GM23248 (cell line): ENCODE measurements around the gene PCBP3. TPM values are rescaled to one million over a fixed set of nuclear protein-coding genes. Genes with fewer than 3 reads are reported as not detected.

Experiments
- DNase-seq: peaks from one replicate; pipeline ENCODE4 v3.0.0-alpha.2; 2015
- H2AFZ ChIP-seq: fragments of 200-600 bp; sonication (generic); 2 replicates; pipeline ENCODE4 v1.6.1; 2016; ENCODE audit warnings: antibody characterized with exemption
- H3F3A ChIP-seq: fragments of 200-600 bp; sonication (generic); 2 replicates; pipeline ENCODE4 v1.6.1; 2016; ENCODE audit warnings: mild to moderate bottlenecking, antibody characterized with exemption, mixed run types; ENCODE audit not compliant: insufficient read depth
- H3K27ac ChIP-seq: fragments of 200-600 bp; sonication (generic); 2 replicates; pipeline ENCODE4 v1.5.1; 2016; ENCODE audit warnings: mild to moderate bottlenecking
- H3K27me3 ChIP-seq: fragments of 200-600 bp; sonication (generic); replicated peaks from 2 replicates; pipeline ENCODE4 v1.6.1; 2016; ENCODE audit warnings: mild to moderate bottlenecking; ENCODE audit not compliant: insufficient read depth
- H3K36me3 ChIP-seq: fragments of 200-600 bp; sonication (generic); 2 replicates; pipeline ENCODE4 v1.6.1; 2016; ENCODE audit warnings: low read depth, mild to moderate bottlenecking
- H3K4me1 ChIP-seq: fragments of 200-600 bp; sonication (generic); 2 replicates; pipeline ENCODE4 v1.6.1; 2016; ENCODE audit warnings: mild to moderate bottlenecking; ENCODE audit not compliant: insufficient read depth
- H3K4me2 ChIP-seq: fragments of 200-600 bp; sonication (generic); one replicate; pipeline ENCODE4 v1.6.1; 2016; ENCODE audit warnings: mild to moderate bottlenecking; ENCODE audit not compliant: unreplicated experiment
- H3K4me3 ChIP-seq: fragments of 200-600 bp; sonication (generic); 2 replicates; pipeline ENCODE4 v1.5.1; 2016; ENCODE audit warnings: mild to moderate bottlenecking
- H3K79me2 ChIP-seq: fragments of 200-600 bp; sonication (generic); 2 replicates; pipeline ENCODE4 v1.6.1; 2016; ENCODE audit warnings: mild to moderate bottlenecking; ENCODE audit not compliant: insufficient read depth
- H3K9ac ChIP-seq: fragments of 200-600 bp; sonication (generic); 2 replicates; pipeline ENCODE4 v1.6.1; 2016; ENCODE audit warnings: mild to moderate bottlenecking
- H3K9me2 ChIP-seq: fragments of 200-600 bp; sonication (generic); 2 replicates; pipeline ENCODE4 v1.6.1; 2016; ENCODE audit warnings: mixed run types, mild to moderate bottlenecking, moderate library complexity; ENCODE audit not compliant: insufficient read depth
- H3K9me3 ChIP-seq: fragments of 200-600 bp; sonication (generic); one replicate; pipeline ENCODE4 v1.6.1; 2017; ENCODE audit warnings: low read depth
- H4K20me1 ChIP-seq: fragments of 200-600 bp; sonication (generic); 2 replicates; pipeline ENCODE4 v1.6.0; 2016; ENCODE audit not compliant: insufficient read depth
- EZH2 ChIP-seq: fragments of 200-600 bp; sonication (generic); IDR thresholded peaks from 2 replicates; pipeline ENCODE4 v1.6.1; 2018; ENCODE audit warnings: antibody characterized with exemption, mild to moderate bottlenecking; ENCODE audit not compliant: insufficient read depth, poor library complexity, severe bottlenecking
- EZH2phosphoT487 ChIP-seq: fragments of 200-600 bp; sonication (generic); IDR thresholded peaks from 2 replicates; pipeline ENCODE4 v1.6.1; 2018; ENCODE audit warnings: antibody characterized with exemption, moderate library complexity, mild to moderate bottlenecking, low read depth; ENCODE audit not compliant: insufficient read depth
- WGBS, 2 experiments: methylation state at CpG; one replicate each; pipeline ENCODE4 v1.1.6; 2015 to 2017; ENCODE audit warnings: low lambda C conversion rate in 2 of 2, low coverage in 1 of 2; ENCODE audit errors: missing lambda C conversion rate in 2 of 2; 5-methylcytosine and 5-hydroxymethylcytosine counted together
- in situ Hi-C: fragments of 300-500 bp; cut with MboI; formaldehyde crosslinking; loops from 2 replicates; pipeline ENCODE4 v1.15.0; 2020
- polyA plus RNA-seq: library from polyadenylated mRNA; unstranded; fragments of >200 nt; fragmentation: Nextera tagmentation; extraction: Ambion mirVana; gene quantifications from 2 replicates; pipeline ENCODE4 v1.2.1, GENCODE V29; 2016
- total RNA-seq: library from RNA; depleted of rRNA; stranded (reverse); fragments of >200 nt; shearing (Covaris generic); gene quantifications from 2 replicates; pipeline ENCODE4 v1.2.3, GENCODE V29; 2014

The PCBP3 gene
- total and polyA plus RNA-seq, 2 experiments from 2014 or later = 0.32 to 1.3 TPM

DNA sequence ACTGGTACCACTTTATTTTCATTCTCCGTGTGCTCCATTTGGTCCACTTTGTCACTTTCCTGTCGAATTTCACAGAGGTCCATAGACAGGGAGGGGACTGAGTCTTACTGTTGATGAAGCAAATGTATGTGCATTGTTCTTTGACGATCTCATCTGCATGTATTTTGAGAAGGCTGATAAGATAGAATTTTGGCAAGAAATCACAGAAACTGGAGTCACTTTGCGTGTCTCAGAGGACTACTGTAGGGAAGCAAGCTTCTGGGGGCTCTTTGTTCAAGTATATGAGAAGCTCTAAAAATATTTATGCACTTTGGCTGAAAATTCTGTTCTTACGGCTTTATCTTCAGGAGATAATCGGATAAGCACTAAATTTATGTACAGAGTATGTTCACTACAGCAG lies 78.1 kb downstream of the PCBP3 start:
- no peak overlapping the region for H3K4me3 ChIP-seq
- H3K27ac ChIP-seq = no peak overlapping the region
- H3K9me3 ChIP-seq = no peaks in the 10 kb centered on the region
- H3K36me3 ChIP-seq = no peaks in the 10 kb centered on the region
- no peak overlapping the region for H2AFZ ChIP-seq
- no peak overlapping the region for H3K9ac ChIP-seq
- DNase-seq = no peak
- H3K9me2 ChIP-seq = no peaks in the 10 kb centered on the region
- TF ChIP-seq EZH2 (no peak), EZH2phosphoT487 (no peak)
- WGBS, 2 experiments = 77 to 81% methylated on average over 6 of the region's 6 CpGs
- H4K20me1 ChIP-seq = no peaks in the 10 kb centered on the region
- H3K4me2 ChIP-seq = no peak overlapping the region
- H3K79me2 ChIP-seq = no peaks in the 10 kb centered on the region
- no peaks in the 10 kb centered on the region for H3F3A ChIP-seq
- H3K4me1 ChIP-seq = no peaks in the 10 kb centered on the region
- H3K27me3 ChIP-seq = no peaks in the 10 kb centered on the region; the same call in 1 of the 2 replicates
- in situ Hi-C loops = no loop called here

DNA sequence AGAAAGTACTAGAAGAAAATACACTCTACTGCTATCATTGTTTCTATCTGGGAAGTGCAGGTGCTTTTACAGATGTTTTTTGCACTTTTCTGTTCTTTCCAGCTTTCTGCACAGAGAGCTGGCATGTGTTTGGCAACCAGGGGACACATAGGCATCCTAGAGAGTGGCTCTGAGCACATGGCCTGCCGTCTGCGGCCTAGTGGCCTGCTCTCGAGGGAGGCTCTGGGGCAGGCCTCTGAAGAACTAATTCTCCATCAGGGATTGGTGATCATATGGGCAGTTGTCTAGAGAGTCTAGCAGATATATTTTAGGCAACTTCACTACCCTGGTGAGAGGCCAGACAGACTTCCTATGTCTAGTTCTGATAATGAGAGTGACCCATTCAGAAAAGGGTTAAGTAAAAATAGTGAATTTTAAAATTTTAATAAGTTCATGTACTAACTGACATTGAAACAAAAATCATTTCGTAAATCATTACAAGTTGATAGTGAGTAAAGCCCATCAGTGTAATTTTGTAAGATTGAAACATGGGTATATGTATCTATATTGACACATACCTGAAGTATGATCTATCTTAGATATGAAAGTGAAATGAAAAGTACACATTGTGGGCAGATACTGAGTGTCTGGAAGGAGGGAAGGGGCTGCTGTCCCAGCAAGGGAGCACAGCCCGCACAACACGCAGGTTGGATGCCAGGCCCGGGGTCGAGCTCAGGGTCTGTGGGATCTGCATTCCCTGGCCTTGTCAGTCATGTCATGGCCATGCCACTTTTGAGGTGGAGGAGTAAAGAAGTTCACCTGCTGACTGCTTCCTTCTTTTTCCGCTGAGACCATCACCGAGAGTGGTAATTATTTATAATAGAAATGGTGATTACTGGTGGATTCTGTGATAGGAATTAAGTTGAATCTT lies 79.8 kb downstream of the PCBP3 start:
- TF ChIP-seq EZH2 (no peak), EZH2phosphoT487 (no peak)
- Histone ChIP-seq H3K4me3 (no peak overlapping the region), H3F3A (no peaks in the 10 kb centered on the region), H3K4me2 (no peak overlapping the region), H3K27ac (no peak overlapping the region), H3K4me1 (no peaks in the 10 kb centered on the region), H3K9me2 (no peaks in the 10 kb centered on the region), H3K79me2 (no peaks in the 10 kb centered on the region), H4K20me1 (no peaks in the 10 kb centered on the region), H3K36me3 (no peaks in the 10 kb centered on the region), H3K9me3 (no peaks in the 10 kb centered on the region), H3K9ac (no peak overlapping the region), H2AFZ (no peak overlapping the region), H3K27me3 (no peaks in the 10 kb centered on the region)
- 89 to 90% methylated on average over 10 of the region's 10 CpGs for WGBS, 2 experiments
- in situ Hi-C loops = no loop called here
- DNase-seq = no peak

DNA sequence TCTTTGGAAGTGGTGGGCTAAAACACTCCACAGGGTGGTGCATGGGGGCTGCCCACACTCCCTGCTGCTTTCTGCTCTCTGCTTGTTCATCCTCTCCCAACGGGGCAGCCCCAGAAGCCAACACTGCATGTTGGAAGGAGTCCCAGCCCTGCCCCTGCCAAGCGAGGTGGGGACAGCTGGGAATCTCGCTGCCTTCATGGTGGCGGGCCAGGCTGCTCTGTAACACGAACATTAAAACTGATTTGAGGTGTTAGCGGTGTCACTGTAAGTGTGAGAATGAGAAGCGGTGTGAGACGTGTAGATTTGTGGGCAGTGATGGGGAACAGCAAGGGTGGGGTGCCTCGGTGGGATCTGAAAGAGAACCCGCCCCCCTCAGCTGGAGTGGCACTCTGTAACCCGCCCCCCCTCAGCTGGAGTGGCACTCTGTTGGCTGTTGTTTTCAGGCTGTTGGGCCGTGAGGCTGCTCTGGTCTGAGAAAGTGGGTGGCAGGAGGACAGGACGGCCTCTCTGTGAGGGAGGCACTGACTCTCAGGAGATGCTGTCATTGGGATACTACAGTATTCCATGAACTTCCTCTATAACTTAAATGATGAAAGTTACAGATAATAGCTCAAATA lies 80.9 kb downstream of the PCBP3 start:
- Histone ChIP-seq H3K4me1 (no peaks in the 10 kb centered on the region), H4K20me1 (no peaks in the 10 kb centered on the region), H3K4me3 (no peak overlapping the region), H3K36me3 (no peaks in the 10 kb centered on the region), H3K9me2 (no peaks in the 10 kb centered on the region), H3F3A (no peaks in the 10 kb centered on the region), H3K9ac (no peak overlapping the region), H3K27me3 (no peaks in the 10 kb centered on the region), H2AFZ (no peak overlapping the region), H3K4me2 (no peak overlapping the region), H3K27ac (no peak overlapping the region), H3K9me3 (no peaks in the 10 kb centered on the region), H3K79me2 (no peaks in the 10 kb centered on the region)
- 40 to 42% methylated on average over 13 of the region's 13 CpGs for WGBS, 2 experiments
- in situ Hi-C loops = no loop called here
- TF ChIP-seq EZH2phosphoT487 (no peak), EZH2 (no peak)
- no peak for DNase-seq

DNA sequence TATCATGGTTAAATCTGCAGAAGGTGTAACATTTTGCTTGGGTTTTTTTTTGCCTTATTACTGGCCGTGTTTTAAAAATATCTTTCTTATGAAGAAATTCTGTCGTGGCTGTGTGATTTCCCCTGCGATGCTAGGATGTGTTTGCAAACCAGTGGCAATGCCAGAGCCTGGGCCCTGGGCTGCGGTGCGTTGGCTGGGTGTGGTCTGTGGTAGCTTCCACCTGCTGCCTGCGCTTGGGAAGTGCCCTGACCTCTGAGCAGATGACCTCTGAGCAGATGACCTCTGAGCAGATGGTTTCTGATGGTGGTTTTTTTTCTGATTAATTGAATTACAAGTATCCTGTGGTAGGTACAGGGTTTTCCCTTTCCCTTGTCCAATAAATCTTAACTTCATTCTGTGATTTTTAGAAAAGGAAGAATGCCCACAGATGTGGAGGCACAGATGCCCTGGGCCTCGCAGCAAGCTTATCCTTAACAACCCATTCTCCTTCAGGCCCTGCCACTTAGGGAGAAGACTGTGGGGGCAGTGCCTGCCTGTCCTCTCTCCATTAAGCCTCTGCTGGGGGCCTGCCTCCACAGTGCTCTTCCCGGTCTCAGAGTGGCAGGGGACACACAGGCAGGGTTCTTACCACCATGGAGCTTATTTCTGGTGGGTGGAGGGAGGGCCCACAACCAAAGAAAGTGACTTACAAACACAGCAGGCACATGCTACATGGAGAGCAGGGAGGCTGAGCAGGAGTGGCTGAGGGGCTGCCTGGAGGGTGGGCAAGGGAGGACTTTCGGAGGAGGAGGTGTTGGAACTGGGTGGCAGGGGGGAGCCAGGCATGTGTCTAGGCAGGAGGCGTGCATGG lies 81.7 kb downstream of the PCBP3 start:
- no peak for DNase-seq
- TF ChIP-seq EZH2 (no peak), EZH2phosphoT487 (no peak)
- no peaks in the 10 kb centered on the region for H4K20me1 ChIP-seq
- 64 to 71% methylated on average over 10 of the region's 10 CpGs for WGBS, 2 experiments
- no peak overlapping the region for H2AFZ ChIP-seq
- H3K9me3 ChIP-seq = no peaks in the 10 kb centered on the region
- in situ Hi-C loops = no loop called here
- no peaks in the 10 kb centered on the region for H3K36me3 ChIP-seq
- H3F3A ChIP-seq = no peaks in the 10 kb centered on the region
- no peaks in the 10 kb centered on the region for H3K79me2 ChIP-seq
- no peak overlapping the region for H3K4me3 ChIP-seq
- no peak overlapping the region for H3K4me2 ChIP-seq
- no peak overlapping the region for H3K27ac ChIP-seq
- H3K4me1 ChIP-seq = no peaks in the 10 kb centered on the region
- no peaks in the 10 kb centered on the region for H3K27me3 ChIP-seq
- no peaks in the 10 kb centered on the region for H3K9me2 ChIP-seq
- no peak overlapping the region for H3K9ac ChIP-seq
